Ascending aorta (tissue), 2 donors: ENCODE measurements around the gene RBM43. TPM values are rescaled to one million over a fixed set of nuclear protein-coding genes. Genes with fewer than 3 reads are reported as not detected.
A peak's percentile ranks its signal among the peaks of the same experiment; 100 is the strongest.
"Not testable (repeated sequence)": the region's sequence is repeated elsewhere in the genome, so short reads cannot be mapped to it uniquely, and the experiment has no call there.

ENCODE experiments used
- DNase-seq, 2 donors: peaks; one replicate each; pipeline ENCODE4 v3.0.0-alpha.2; 2019; ENCODE audit warnings: low spot score in 2 of 2
- H3K27ac ChIP-seq, 2 donors: fragments of 200-600 bp; sonication (generic); one replicate each; pipeline ENCODE4 v1.5.1; 2016 to 2017; ENCODE audit warnings: mild to moderate bottlenecking in 1 of 2
- H3K27me3 ChIP-seq: fragments of 200-600 bp; sonication (generic); one replicate; pipeline ENCODE4 v1.5.1; 2017
- H3K36me3 ChIP-seq, 2 donors: fragments of 200-600 bp; sonication (generic); one replicate each; pipeline ENCODE4 v1.5.1; 2016
- H3K4me1 ChIP-seq, 2 donors: fragments of 200-600 bp; sonication (generic); one replicate each; pipeline ENCODE4 v1.5.1; 2016 to 2017; ENCODE audit warnings: mild to moderate bottlenecking in 1 of 2
- H3K4me3 ChIP-seq, 2 donors: fragments of 200-600 bp; sonication (generic); one replicate each; pipeline ENCODE4 v1.5.1; 2016 to 2017; ENCODE audit warnings: mild to moderate bottlenecking in 1 of 2
- H3K9me3 ChIP-seq, 2 donors: fragments of 200-600 bp; sonication (generic); one replicate each; pipeline ENCODE4 v1.5.1; 2016
- CTCF ChIP-seq, 3 experiments: fragments of 200-600 bp in 2 of 3; fragments of 450-650 bp in 1 of 3; sonication (generic) in 2 of 3; IDR thresholded peaks; one replicate each; pipeline ENCODE4 v1.5.1; 2016 to 2019; ENCODE audit warnings: antibody characterized with exemption in 3 of 3, mild to moderate bottlenecking in 1 of 3, moderate library complexity in 1 of 3
- intact Hi-C: fragments of 100-400 bp; cut with DNase I; formaldehyde crosslinking; loops from one replicate; pipeline ENCODE4 v1.15.1; 2023
- total RNA-seq: library from RNA; depleted of rRNA; stranded (reverse); fragments of >200 nt; gene quantifications from one replicate; pipeline ENCODE4 v1.1.0, GENCODE V29; 2016

RBM43 gene
- total RNA-seq, 1 donor from 2014 or later, result 0.96 TPM

GRCh38 chr2:151238527-151239487 is 22.9 kb downstream of the RBM43 start:
- intact Hi-C loops, result loop anchor here (1.0 kb wide), 1 partner anchor 1642 kb away; no protein-coding TSS in a partner anchor
- DNase-seq, result peak in 1 of 2 donors; percentile 79
- peak; percentile 77 to 91 (median 79) for TF ChIP-seq CTCF (IDR thresholded peaks at IDR 0.05)
- Histone ChIP-seq H3K4me3 (no peak overlapping the region), H3K27ac (no peak overlapping the region), H3K4me1 (no peaks in the 10 kb centered on the region), H3K27me3 (no peaks in the 10 kb centered on the region), H3K36me3 (no peaks in the 10 kb centered on the region), H3K9me3 (no peaks in the 10 kb centered on the region)

- H3K36me3 ChIP-seq, result no peaks in the 10 kb centered on the region
- intact Hi-C loops, result no loop called here
Observed at GRCh38 chr2:151237422-151238025, 24.1 kb downstream of the RBM43 start.

GRCh38 chr2:151233760-151234159 is 27.9 kb downstream of the RBM43 start:
- H3K27me3 ChIP-seq, H3K27ac ChIP-seq, H3K4me1 ChIP-seq, H3K4me3 ChIP-seq, H3K9me3 ChIP-seq, intact Hi-C loops, H3K36me3 ChIP-seq, DNase-seq: not testable (repeated sequence)

More at GRCh38 chr2:151237422-151238025, 24.1 kb downstream of the RBM43 start:
- TF ChIP-seq CTCF (IDR thresholded peaks at IDR 0.05), result no peak
- no peaks in the 10 kb centered on the region for H3K27me3 ChIP-seq
- H3K9me3 ChIP-seq, result no peaks in the 10 kb centered on the region
- no peak overlapping the region for H3K4me3 ChIP-seq
- no peaks in the 10 kb centered on the region for H3K4me1 ChIP-seq
- DNase-seq, result no peak
- no peak overlapping the region for H3K27ac ChIP-seq

- H3K9me3 ChIP-seq, H3K27ac ChIP-seq, H3K36me3 ChIP-seq, H3K4me1 ChIP-seq, H3K4me3 ChIP-seq, intact Hi-C loops, DNase-seq, H3K27me3 ChIP-seq: not testable (repeated sequence)
Observed at GRCh38 chr2:151233288-151233687, 28.4 kb downstream of the RBM43 start.

GRCh38 chr2:151230627-151231140 is 31.0 kb downstream of the RBM43 start:
- H3K4me3 ChIP-seq, result no peak overlapping the region
- H3K4me1 ChIP-seq, result no peaks in the 10 kb centered on the region
- no peak for TF ChIP-seq CTCF (IDR thresholded peaks at IDR 0.05)
- no peak for DNase-seq
- no peaks in the 10 kb centered on the region for H3K27me3 ChIP-seq
- intact Hi-C loops, result no loop called here
- no peaks in the 10 kb centered on the region for H3K9me3 ChIP-seq
- H3K36me3 ChIP-seq, result no peaks in the 10 kb centered on the region
- H3K27ac ChIP-seq, result no peak overlapping the region

GRCh38 chr2:151228847-151229512 is 32.7 kb downstream of the RBM43 start:
- no peak overlapping the region for H3K4me3 ChIP-seq
- no peaks in the 10 kb centered on the region for H3K9me3 ChIP-seq
- no peak for TF ChIP-seq CTCF (IDR thresholded peaks at IDR 0.05)
- intact Hi-C loops, result no loop called here
- H3K27me3 ChIP-seq, result no peaks in the 10 kb centered on the region
- H3K27ac ChIP-seq, result no peak overlapping the region
- DNase-seq, result no peak
- no peaks in the 10 kb centered on the region for H3K4me1 ChIP-seq
- no peaks in the 10 kb centered on the region for H3K36me3 ChIP-seq
